Tibial nerve (tissue), 4 donors: Measurements from ENCODE around the gene LZTR1. TPM values are rescaled to one million over a fixed set of nuclear protein-coding genes. Genes with fewer than 3 reads are reported as not detected.

ENCODE experiments used
- DNase-seq, 2 donors: peaks; one replicate each; pipeline ENCODE4 v3.0.0-alpha.2; 2019; ENCODE audit warnings: low spot score in 2 of 2
- H3K27ac ChIP-seq, 4 donors: fragments of 200-600 bp; sonication (generic) in 3 of 4; one replicate each; pipeline ENCODE4 v1.5.1; 2017 to 2019; ENCODE audit warnings: mild to moderate bottlenecking in 1 of 4
- H3K27me3 ChIP-seq, 2 donors: fragments of 200-600 bp; sonication (generic) in 1 of 2; one replicate each; pipeline versions ENCODE4 v1.5.1 to v1.6.0; 2017 to 2019
- H3K36me3 ChIP-seq, 3 donors: fragments of 200-600 bp; sonication (generic); one replicate each; pipeline ENCODE4 v1.5.1; 2018 to 2019
- H3K4me1 ChIP-seq, 4 donors: fragments of 200-600 bp; sonication (generic) in 3 of 4; one replicate each; pipeline ENCODE4 v1.5.1; 2017 to 2019
- H3K4me3 ChIP-seq, 4 donors: fragments of 200-600 bp; sonication (generic) in 3 of 4; one replicate each; pipeline ENCODE4 v1.5.1; 2017 to 2019; ENCODE audit warnings: mild to moderate bottlenecking in 1 of 4, moderate library complexity in 1 of 4
- H3K9me3 ChIP-seq, 4 donors: fragments of 200-600 bp; sonication (generic) in 3 of 4; one replicate each; pipeline ENCODE4 v1.5.1; 2017 to 2019
- CTCF ChIP-seq, 5 experiments: fragments of 200-600 bp in 3 of 5; fragments of 450-650 bp in 2 of 5; sonication (generic) in 3 of 5; IDR thresholded peaks; one replicate each; pipeline ENCODE4 v1.5.1; 2016 to 2019; ENCODE audit warnings: antibody characterized with exemption in 5 of 5, mild to moderate bottlenecking in 3 of 5, moderate library complexity in 2 of 5
- EP300 ChIP-seq, 2 donors: sonication (generic); formaldehyde crosslinking; IDR thresholded peaks; one replicate each; pipeline ENCODE4 v1.6.1; 2017; ENCODE audit warnings: antibody characterized with exemption in 2 of 2, mild to moderate bottlenecking in 1 of 2
- POLR2A ChIP-seq, 2 donors: fragments of 450-650 bp; IDR thresholded peaks; one replicate each; pipeline ENCODE4 v1.6.1; 2017; ENCODE audit warnings: antibody characterized with exemption in 2 of 2, mild to moderate bottlenecking in 2 of 2, moderate library complexity in 2 of 2
- WGBS, 2 donors: methylation state at CpG; one replicate each; pipeline ENCODE4 v1.1.5; 2018; 5-methylcytosine and 5-hydroxymethylcytosine counted together
- total RNA-seq, 4 donors: library from RNA; depleted of rRNA; stranded (reverse); fragments of >200 nt; gene quantifications; one replicate each; pipeline ENCODE4 v1.1.0, GENCODE V29; 2016

LZTR1 gene
- total RNA-seq, 4 donors from 2014 or later = 59.8 to 127 (median 66.5) TPM

GRCh38 chr22:20953668-20954500 lies 28.2 kb upstream of the LZTR1 start:
- 90 to 91% methylated on average over 8 of the region's 8 CpGs for WGBS, 2 donors
- H3K36me3 ChIP-seq = peaks cover 0 to 50% (median 0%) of the 10 kb centered on the region in 3 donors
- H3K4me3 ChIP-seq = no peak overlapping the region
- no peaks in the 10 kb centered on the region for H3K27me3 ChIP-seq
- DNase-seq = peak in 1 of 2 donors; percentile 27
- H3K9me3 ChIP-seq = no peaks in the 10 kb centered on the region
- TF ChIP-seq CTCF (IDR thresholded peaks at IDR 0.05) (no peak), POLR2A (IDR thresholded peaks at IDR 0.05) (no peak), EP300 (IDR thresholded peaks at IDR 0.05) (peak in 1 of 2 donors; percentile 36)
- H3K4me1 ChIP-seq = peaks cover 0 to 33% (median 17%) of the 10 kb centered on the region in 4 donors
- H3K27ac ChIP-seq = peak overlapping the region in 1 of 4 donors; percentile 6

- no peak for DNase-seq
- WGBS, 2 donors = 74 to 75% methylated on average over 7 of the region's 7 CpGs
- Histone ChIP-seq H3K27me3 (no peaks in the 10 kb centered on the region), H3K4me1 (peaks cover 0 to 33% (median 17%) of the 10 kb centered on the region in 4 donors), H3K9me3 (no peaks in the 10 kb centered on the region), H3K27ac (no peak overlapping the region), H3K4me3 (no peak overlapping the region), H3K36me3 (peaks cover 0 to 39% (median 0%) of the 10 kb centered on the region in 3 donors)
- TF ChIP-seq EP300 (IDR thresholded peaks at IDR 0.05) = no peak
- no peak for TF ChIP-seq CTCF (IDR thresholded peaks at IDR 0.05)
- no peak for TF ChIP-seq POLR2A (IDR thresholded peaks at IDR 0.05)
Observed at GRCh38 chr22:20955548-20955947, 26.5 kb upstream of the LZTR1 start.

- peaks cover 0 to 30% (median 0%) of the 10 kb centered on the region in 3 donors for H3K36me3 ChIP-seq
- H3K27me3 ChIP-seq = no peaks in the 10 kb centered on the region
- WGBS, 2 donors = 48 to 62% methylated on average over 19 to 27 of the region's 27 CpGs
- peak overlapping the region in 2 of 4 donors; percentile 60 to 88 for H3K27ac ChIP-seq
- H3K9me3 ChIP-seq = no peaks in the 10 kb centered on the region
- peak overlapping the region; percentile 39 to 72 (median 64) for H3K4me3 ChIP-seq
- DNase-seq = no peak
- H3K4me1 ChIP-seq = peaks cover 0 to 33% (median 17%) of the 10 kb centered on the region in 4 donors
- TF ChIP-seq EP300 (IDR thresholded peaks at IDR 0.05) (no peak), CTCF (IDR thresholded peaks at IDR 0.05) (no peak), POLR2A (IDR thresholded peaks at IDR 0.05) (no peak)
Observed at GRCh38 chr22:20956258-20957101, 25.6 kb upstream of the LZTR1 start.

GRCh38 chr22:20957102-20957682 lies 24.9 kb upstream of the LZTR1 start:
- WGBS, 2 donors = 1 to 2% methylated on average over 24 to 52 of the region's 59 CpGs
- TF ChIP-seq EP300 (IDR thresholded peaks at IDR 0.05) = no peak
- no peak for TF ChIP-seq POLR2A (IDR thresholded peaks at IDR 0.05)
- TF ChIP-seq CTCF (IDR thresholded peaks at IDR 0.05) = no peak
- Histone ChIP-seq H3K27ac (peak overlapping the region in 2 of 4 donors; percentile 60 to 88), H3K36me3 (peaks cover 0 to 23% (median 0%) of the 10 kb centered on the region in 3 donors), H3K4me1 (peaks cover 0 to 33% (median 17%) of the 10 kb centered on the region in 4 donors), H3K27me3 (no peaks in the 10 kb centered on the region), H3K9me3 (no peaks in the 10 kb centered on the region), H3K4me3 (peak overlapping the region; percentile 39 to 72 (median 64))
- DNase-seq = no peak
